IMR-90 (cell line): Measurements from ENCODE around the gene PRTG. TPM values are rescaled to one million over a fixed set of nuclear protein-coding genes. Genes with fewer than 3 reads are reported as not detected.

Source experiments
- ATAC-seq: fragments of 200-7000 bp; cut with Tn5 transposase; 2 replicates; pipeline ENCODE4 v1.9.1; 2020; ENCODE audit warnings: low read depth, mild to moderate bottlenecking, moderate library complexity
- BruUV-seq: library from RNA; stranded (reverse); fragments of 400-500 nt; replicated peaks from 2 replicates; lab custom pipeline; 2021; lab: Mats Ljungman, UMichigan
- CTCF ChIA-PET: fragments of 300-600 bp; formaldehyde crosslinking; extraction: SDS; loops from one replicate; lab custom pipeline; 2021; ENCODE audit warnings: antibody characterized with exemption; lab: Yijun Ruan, JAX
- POLR2A ChIA-PET: fragments of 300-600 bp; sonication (Branson Sonifier 250); formaldehyde crosslinking; loops from one replicate; lab custom pipeline; 2022; ENCODE audit warnings: antibody characterized with exemption; ENCODE audit not compliant: unreplicated experiment; lab: Charles Lee
- DNase-seq: peaks from one replicate; pipeline ENCODE4 v3.0.0; 2013
- H2AFZ ChIP-seq: replicated peaks from 2 replicates; pipeline ENCODE3; 2013; ENCODE audit warnings: low read length, mild to moderate bottlenecking; ENCODE audit not compliant: poor library complexity
- H2AK5ac ChIP-seq: 2 replicates; pipeline ENCODE4 v1.6.1; 2013; ENCODE audit warnings: low read depth, low read length, inconsistent platforms
- H2AK9ac ChIP-seq: replicated peaks from 2 replicates; pipeline ENCODE3; 2013; ENCODE audit warnings: mild to moderate bottlenecking, low read depth, low read length, moderate library complexity; ENCODE audit not compliant: poor library complexity
- H2BK120ac ChIP-seq: 2 replicates; pipeline ENCODE4 v1.6.1; 2013; ENCODE audit warnings: low read depth, low read length, inconsistent platforms
- H2BK15ac ChIP-seq: 3 replicates; pipeline ENCODE4 v1.6.1; 2013; ENCODE audit warnings: low read depth, low read length, inconsistent platforms
- H2BK20ac ChIP-seq: 2 replicates; pipeline ENCODE4 v1.6.1; 2013; ENCODE audit warnings: low read depth, mild to moderate bottlenecking, inconsistent platforms, low read length, moderate library complexity
- H2BK5ac ChIP-seq: 2 replicates; pipeline ENCODE4 v1.6.1; 2013; ENCODE audit warnings: mild to moderate bottlenecking, low read depth, low read length, inconsistent platforms; ENCODE audit not compliant: poor library complexity, severe bottlenecking
- H3K14ac ChIP-seq: replicated peaks from 2 replicates; pipeline ENCODE4 v1.6.1; 2013; ENCODE audit warnings: low read depth, low read length, inconsistent platforms
- H3K18ac ChIP-seq: 2 replicates; pipeline ENCODE4 v1.6.1; 2013; ENCODE audit warnings: low read depth, low read length, control low read depth
- H3K23ac ChIP-seq: 2 replicates; pipeline ENCODE4 v1.6.1; 2013; ENCODE audit warnings: low read depth, low read length, inconsistent platforms
- H3K27ac ChIP-seq: 2 replicates; pipeline ENCODE4 v1.5.1; 2013; ENCODE audit warnings: mild to moderate bottlenecking, control low read depth, low read length; ENCODE audit not compliant: insufficient read depth
- H3K27me3 ChIP-seq: 2 replicates; pipeline ENCODE4 v1.6.1; 2013; ENCODE audit warnings: low read length; ENCODE audit not compliant: control insufficient read depth, insufficient read depth
- H3K36me3 ChIP-seq: 2 replicates; pipeline ENCODE4 v1.6.1; 2013; ENCODE audit warnings: low read length, mixed read lengths; ENCODE audit not compliant: control insufficient read depth, insufficient read depth
- H3K4ac ChIP-seq: 2 replicates; pipeline ENCODE4 v1.6.1; 2013; ENCODE audit warnings: low read depth, low read length, inconsistent platforms
- H3K4me1 ChIP-seq: 2 replicates; pipeline ENCODE4 v1.6.1; 2013; ENCODE audit warnings: low read length, mixed read lengths; ENCODE audit not compliant: control insufficient read depth, insufficient read depth
- H3K4me2 ChIP-seq: 2 replicates; pipeline ENCODE4 v1.6.1; 2013; ENCODE audit warnings: low read depth, mild to moderate bottlenecking, control low read depth, low read length, moderate library complexity
- H3K4me3 ChIP-seq: 2 replicates; pipeline ENCODE4 v1.5.1; 2013; ENCODE audit warnings: low read depth, mild to moderate bottlenecking, control low read depth, low read length, moderate library complexity; ENCODE audit not compliant: insufficient read depth
- H3K56ac ChIP-seq: 2 replicates; pipeline ENCODE4 v1.6.1; 2013; ENCODE audit warnings: low read length, inconsistent platforms; ENCODE audit not compliant: insufficient read depth; ENCODE audit errors: extremely low read depth
- H3K79me1 ChIP-seq, 2 experiments: 2 replicates each; pipeline ENCODE4 v1.6.1; 2013; ENCODE audit warnings: low read length in 2 of 2, inconsistent platforms in 1 of 2, low read depth in 1 of 2
- H3K9ac ChIP-seq: 2 replicates; pipeline ENCODE4 v1.6.1; 2013; ENCODE audit warnings: low read depth, low read length, control low read depth
- H3K9me1 ChIP-seq: 2 replicates; pipeline ENCODE4 v1.6.1; 2013; ENCODE audit warnings: low read length, inconsistent platforms; ENCODE audit not compliant: insufficient read depth
- H3K9me3 ChIP-seq: 2 replicates; pipeline ENCODE4 v1.6.1; 2013; ENCODE audit warnings: low read length; ENCODE audit not compliant: control insufficient read depth, insufficient read depth
- H4K20me1 ChIP-seq: 2 replicates; pipeline ENCODE4 v1.6.1; 2013; ENCODE audit warnings: low read length, inconsistent platforms; ENCODE audit not compliant: insufficient read depth
- H4K5ac ChIP-seq: 2 replicates; pipeline ENCODE4 v1.6.1; 2013; ENCODE audit warnings: mild to moderate bottlenecking, low read depth, low read length, control low read depth
- H4K8ac ChIP-seq, 2 experiments: 2 replicates each; pipeline ENCODE4 v1.6.1; 2013; ENCODE audit warnings: low read depth in 2 of 2, low read length in 2 of 2, control low read depth in 1 of 2, inconsistent platforms in 1 of 2
- H4K91ac ChIP-seq: 2 replicates; pipeline ENCODE4 v1.6.1; 2013; ENCODE audit warnings: low read depth, low read length, inconsistent platforms; ENCODE audit not compliant: insufficient read depth
- BHLHE40 ChIP-seq: fragments of 150-350 bp; IDR thresholded peaks from 2 replicates; pipeline ENCODE4 v1.6.1; 2016; ENCODE audit warnings: mild to moderate bottlenecking, low read depth, low read length
- CHD1 ChIP-seq: IDR thresholded peaks from 2 replicates; pipeline ENCODE4 v1.6.1; 2012; ENCODE audit warnings: low read depth, low read length, improper control_type of control experiment
- MAZ ChIP-seq: IDR thresholded peaks from 2 replicates; pipeline ENCODE4 v1.6.1; 2012; ENCODE audit warnings: low read depth, mild to moderate bottlenecking, low read length, improper control_type of control experiment, moderate library complexity, borderline replicate concordance
- MXI1 ChIP-seq: IDR thresholded peaks from 2 replicates; pipeline ENCODE4 v1.6.1; 2012; ENCODE audit warnings: low read depth, mild to moderate bottlenecking, low read length, moderate library complexity, borderline replicate concordance
- POLR2A ChIP-seq: IDR thresholded peaks from 2 replicates; pipeline ENCODE4 v1.6.1; 2012; ENCODE audit warnings: mild to moderate bottlenecking, low read depth, low read length
- RCOR1 ChIP-seq: IDR thresholded peaks from 2 replicates; pipeline ENCODE4 v1.6.1; 2012; ENCODE audit warnings: mild to moderate bottlenecking, low read length, improper control_type of control experiment; ENCODE audit not compliant: insufficient replicate concordance
- SMC3 ChIP-seq: fragments of 150-350 bp; IDR thresholded peaks from 2 replicates; pipeline ENCODE4 v1.6.1; 2016; ENCODE audit warnings: low read depth, mild to moderate bottlenecking, antibody characterized with exemption, low read length, moderate library complexity
- USF2 ChIP-seq: fragments of 150-350 bp; IDR thresholded peaks from 2 replicates; pipeline ENCODE4 v1.6.1; 2017; ENCODE audit warnings: mild to moderate bottlenecking, antibody characterized with exemption, low read length, low read depth
- WGBS, 2 experiments: methylation state at CpG; one replicate each; pipeline versions ENCODE4 v1.1.5 to v1.1.7; 2013; ENCODE audit warnings: missing lambda C conversion rate in 2 of 2; ENCODE audit not compliant: insufficient read length in 1 of 2; ENCODE audit errors: extremely low coverage in 2 of 2; 5-methylcytosine and 5-hydroxymethylcytosine counted together
- dilution Hi-C: fragments of 300-500 bp; cut with HindIII; formaldehyde crosslinking; loops from one replicate; pipeline ENCODE4 v1.14.3; 2018; ENCODE audit warnings: low sequenced_read_pairs; ENCODE audit not compliant: unreplicated experiment
- in situ Hi-C: fragments of 300-500 bp; cut with MboI; formaldehyde crosslinking; loops from 3 replicates; pipeline ENCODE4 v1.14.3; 2019; ENCODE audit warnings: low sequenced_read_pairs, inconsistent platforms, mixed read lengths
- intact Hi-C: fragments of 100-400 bp; cut with micrococcal nuclease; formaldehyde crosslinking; loops from 2 replicates; pipeline ENCODE4 v1.10.0; 2022
- polyA plus RNA-seq, 3 experiments: library from polyadenylated mRNA; depleted of rRNA; stranded (reverse); fragments of >200 nt; gene quantifications; 2 replicates each; pipeline ENCODE4 v1.2.3, GENCODE V29; 2012; ENCODE audit warnings: low replicate concordance in 1 of 3
- total RNA-seq: library from RNA; depleted of rRNA; stranded (reverse); fragments of >200 nt; gene quantifications from 2 replicates; pipeline ENCODE4 v1.2.3, GENCODE V29; 2012
- TF ChIP-seq, protein P1 (sequence below): conservative IDR thresholded peaks from 2 replicates; pipeline ENCODE4 v1.5.1; 2012; ENCODE audit warnings: mild to moderate bottlenecking, low read depth, low read length, improper control_type of control experiment

Gene PRTG
- total and polyA plus RNA-seq, 2 of the 4 experiments (the other 2 are of a cell fraction): 0.99 to 1.4 TPM

GRCh38 chr15:55741833-55742497, 987 bp downstream of the PRTG start:
- H2AK9ac ChIP-seq: no peak overlapping the region
- H4K91ac ChIP-seq: no peak overlapping the region
- BruUV-seq: no TSS peak
- WGBS, 2 experiments: 4 to 100% methylated on average over 1 to 14 of the region's 34 CpGs
- no peaks in the 10 kb centered on the region for H3K9me1 ChIP-seq
- peak overlapping the region; percentile 4; the same call in 1 of the 2 replicates for H3K23ac ChIP-seq
- H3K4me1 ChIP-seq: peaks cover 3% of the 10 kb centered on the region; the same call in 1 of the 2 replicates
- H3K56ac ChIP-seq: no peak overlapping the region
- in situ Hi-C loops: no loop called here
- H3K14ac ChIP-seq: 0 out of 2 replicates have a peak overlapping the region, but pooled peaks have one; percentile 42
- no peaks in the 10 kb centered on the region for H3K9me3 ChIP-seq
- H2AFZ ChIP-seq: peak overlapping the region; percentile 89
- no peaks in the 10 kb centered on the region for H4K20me1 ChIP-seq
- H3K27me3 ChIP-seq: peaks cover 10% of the 10 kb centered on the region
- H3K9ac ChIP-seq: peak overlapping the region; percentile 48; the same call in 1 of the 2 replicates
- no peak overlapping the region for H2BK15ac ChIP-seq
- H4K8ac ChIP-seq: no peak overlapping the region
- CTCF ChIA-PET: no interaction called here
- no peaks in the 10 kb centered on the region for H3K79me1 ChIP-seq
- no peak overlapping the region for H3K27ac ChIP-seq
- H3K4me2 ChIP-seq: peak overlapping the region; percentile 92
- no peak overlapping the region for H2BK20ac ChIP-seq
- H3K4ac ChIP-seq: no peak overlapping the region
- peak overlapping the region; percentile 71 for H3K4me3 ChIP-seq
- dilution Hi-C loops: no loop called here
- H3K18ac ChIP-seq: no peak overlapping the region
- TF ChIP-seq CHD1 (no peak), MXI1 (peak; percentile 69; the same call in 1 of the 2 replicates), USF2 (no peak), RCOR1 (no peak), POLR2A (no peak), SMC3 (no peak), MAZ (no peak), BHLHE40 (peak; percentile 38; the same call in 1 of the 2 replicates)
- TF ChIP-seq, protein P1, sequence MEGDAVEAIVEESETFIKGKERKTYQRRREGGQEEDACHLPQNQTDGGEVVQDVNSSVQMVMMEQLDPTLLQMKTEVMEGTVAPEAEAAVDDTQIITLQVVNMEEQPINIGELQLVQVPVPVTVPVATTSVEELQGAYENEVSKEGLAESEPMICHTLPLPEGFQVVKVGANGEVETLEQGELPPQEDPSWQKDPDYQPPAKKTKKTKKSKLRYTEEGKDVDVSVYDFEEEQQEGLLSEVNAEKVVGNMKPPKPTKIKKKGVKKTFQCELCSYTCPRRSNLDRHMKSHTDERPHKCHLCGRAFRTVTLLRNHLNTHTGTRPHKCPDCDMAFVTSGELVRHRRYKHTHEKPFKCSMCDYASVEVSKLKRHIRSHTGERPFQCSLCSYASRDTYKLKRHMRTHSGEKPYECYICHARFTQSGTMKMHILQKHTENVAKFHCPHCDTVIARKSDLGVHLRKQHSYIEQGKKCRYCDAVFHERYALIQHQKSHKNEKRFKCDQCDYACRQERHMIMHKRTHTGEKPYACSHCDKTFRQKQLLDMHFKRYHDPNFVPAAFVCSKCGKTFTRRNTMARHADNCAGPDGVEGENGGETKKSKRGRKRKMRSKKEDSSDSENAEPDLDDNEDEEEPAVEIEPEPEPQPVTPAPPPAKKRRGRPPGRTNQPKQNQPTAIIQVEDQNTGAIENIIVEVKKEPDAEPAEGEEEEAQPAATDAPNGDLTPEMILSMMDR: no peak
- H3K36me3 ChIP-seq: no peaks in the 10 kb centered on the region
- no peak overlapping the region for H2AK5ac ChIP-seq
- ATAC-seq (no peak), DNase-seq (no peak)
- intact Hi-C loops: loop anchor here (5.0 kb wide), 2 partner anchors 65 to 175 kb away; no protein-coding TSS in a partner anchor
- no peak overlapping the region for H2BK120ac ChIP-seq
- H2BK5ac ChIP-seq: no peak overlapping the region
- H4K5ac ChIP-seq: no peak overlapping the region
- POLR2A ChIA-PET: no interaction called here
